GM23338 (cell line): ENCODE data around the gene KCNA1.
A peak's percentile ranks its signal among the peaks of the same experiment; 100 is the strongest.

Source experiments
- CREB1 ChIP-seq: fragments of 250-450 bp; sonication (Bioruptor Pico); IDR thresholded peaks from 2 replicates; pipeline ENCODE4 v1.5.0; 2020; ENCODE audit warnings: low read depth, mild to moderate bottlenecking, moderate library complexity
- ETS1 ChIP-seq: IDR thresholded peaks from 2 replicates; pipeline ENCODE4 v1.6.1; 2016; ENCODE audit warnings: antibody characterized with exemption
- EZH2 ChIP-seq: fragments of 200-600 bp; sonication (generic); IDR thresholded peaks from one replicate; pipeline ENCODE4 v1.8.0; 2017; ENCODE audit warnings: antibody characterized with exemption, mild to moderate bottlenecking, low read depth; ENCODE audit not compliant: unreplicated experiment
- EZH2phosphoT487 ChIP-seq: fragments of 200-600 bp; sonication (generic); IDR thresholded peaks from one replicate; pipeline ENCODE4 v1.8.1; 2018; ENCODE audit warnings: antibody characterized with exemption; ENCODE audit not compliant: unreplicated experiment
- JUNB ChIP-seq: IDR thresholded peaks from one replicate; pipeline ENCODE4 v1.6.1; 2016; ENCODE audit warnings: antibody characterized with exemption; ENCODE audit not compliant: unreplicated experiment
- POLR2AphosphoS5 ChIP-seq: IDR thresholded peaks from 2 replicates; pipeline ENCODE4 v1.6.1; 2016; ENCODE audit warnings: antibody characterized with exemption, low read depth
- REST ChIP-seq: IDR thresholded peaks from one replicate; pipeline ENCODE4 v1.6.1; 2018; ENCODE audit warnings: antibody characterized with exemption; ENCODE audit not compliant: unreplicated experiment
- ZNF114 ChIP-seq: fragments of 250-450 bp; sonication (Bioruptor Pico); IDR thresholded peaks from 2 replicates; pipeline ENCODE4 v1.5.0; 2020; ENCODE audit warnings: mild to moderate bottlenecking, moderate library complexity
- TF ChIP-seq, protein P1 (sequence below), 2 experiments: fragments of 200-600 bp in 1 of 2; sonication (generic) in 1 of 2; conservative IDR thresholded peaks; 2 replicates each; pipeline versions ENCODE4 v1.5.1 to v1.6.1; 2016 to 2017; ENCODE audit warnings: antibody characterized with exemption in 2 of 2, low read depth in 2 of 2, mild to moderate bottlenecking in 2 of 2, moderate library complexity in 1 of 2

- TF ChIP-seq, protein P1, sequence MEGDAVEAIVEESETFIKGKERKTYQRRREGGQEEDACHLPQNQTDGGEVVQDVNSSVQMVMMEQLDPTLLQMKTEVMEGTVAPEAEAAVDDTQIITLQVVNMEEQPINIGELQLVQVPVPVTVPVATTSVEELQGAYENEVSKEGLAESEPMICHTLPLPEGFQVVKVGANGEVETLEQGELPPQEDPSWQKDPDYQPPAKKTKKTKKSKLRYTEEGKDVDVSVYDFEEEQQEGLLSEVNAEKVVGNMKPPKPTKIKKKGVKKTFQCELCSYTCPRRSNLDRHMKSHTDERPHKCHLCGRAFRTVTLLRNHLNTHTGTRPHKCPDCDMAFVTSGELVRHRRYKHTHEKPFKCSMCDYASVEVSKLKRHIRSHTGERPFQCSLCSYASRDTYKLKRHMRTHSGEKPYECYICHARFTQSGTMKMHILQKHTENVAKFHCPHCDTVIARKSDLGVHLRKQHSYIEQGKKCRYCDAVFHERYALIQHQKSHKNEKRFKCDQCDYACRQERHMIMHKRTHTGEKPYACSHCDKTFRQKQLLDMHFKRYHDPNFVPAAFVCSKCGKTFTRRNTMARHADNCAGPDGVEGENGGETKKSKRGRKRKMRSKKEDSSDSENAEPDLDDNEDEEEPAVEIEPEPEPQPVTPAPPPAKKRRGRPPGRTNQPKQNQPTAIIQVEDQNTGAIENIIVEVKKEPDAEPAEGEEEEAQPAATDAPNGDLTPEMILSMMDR (conservative IDR thresholded peaks at IDR 0.05; ENCODE audit: low read depth in 2 of 2): peak; percentile 48 to 56
- TF ChIP-seq EZH2: no peak
- TF ChIP-seq JUNB: no peak
- no peak for TF ChIP-seq ETS1
- no peak for TF ChIP-seq POLR2AphosphoS5
- TF ChIP-seq REST: no peak
- no peak for TF ChIP-seq CREB1 (CRISPR knock-in tag)
- TF ChIP-seq ZNF114 (CRISPR knock-in tag): no peak
- TF ChIP-seq EZH2phosphoT487: no peak
These were observed 10.3 kb upstream of the KCNA1 start for GRCh38 chr12:4899364-4899763.
